PFSK-1 (cell line): ENCODE measurements around the gene NEK11.

Experiments used
- FOXP2 ChIP-seq: optimal IDR thresholded peaks from 2 replicates; pipeline ENCODE3; 2011; ENCODE audit warnings: borderline replicate concordance, control low read depth, inconsistent platforms; ENCODE audit not compliant: insufficient read depth; ENCODE audit errors: extremely low read length, extremely low read depth
- POLR2AphosphoS5 ChIP-seq: IDR thresholded peaks from 2 replicates; pipeline ENCODE4 v1.6.1; 2012; ENCODE audit warnings: low read depth, mild to moderate bottlenecking, control low read depth, low read length, moderate library complexity
- SIN3A ChIP-seq: IDR thresholded peaks from 2 replicates; pipeline ENCODE4 v1.6.1; 2012; ENCODE audit warnings: mild to moderate bottlenecking, low read length, moderate library complexity, borderline replicate concordance; ENCODE audit not compliant: insufficient read depth
- TAF1 ChIP-seq: IDR thresholded peaks from 2 replicates; pipeline ENCODE4 v1.6.1; 2012; ENCODE audit warnings: low read length, control low read depth, borderline replicate concordance; ENCODE audit not compliant: insufficient read depth
- TF ChIP-seq, protein P1 (sequence below), 2 experiments: IDR thresholded peaks; 2 replicates each; pipeline versions ENCODE4 v1.6.1 to v1.8.0; 2011 to 2012; ENCODE audit warnings: low read depth in 2 of 2, low read length in 2 of 2, control low read depth in 1 of 2, inconsistent platforms in 1 of 2, mild to moderate bottlenecking in 1 of 2, moderate library complexity in 1 of 2; ENCODE audit not compliant: insufficient read depth in 1 of 2

Gene NEK11

DNA sequence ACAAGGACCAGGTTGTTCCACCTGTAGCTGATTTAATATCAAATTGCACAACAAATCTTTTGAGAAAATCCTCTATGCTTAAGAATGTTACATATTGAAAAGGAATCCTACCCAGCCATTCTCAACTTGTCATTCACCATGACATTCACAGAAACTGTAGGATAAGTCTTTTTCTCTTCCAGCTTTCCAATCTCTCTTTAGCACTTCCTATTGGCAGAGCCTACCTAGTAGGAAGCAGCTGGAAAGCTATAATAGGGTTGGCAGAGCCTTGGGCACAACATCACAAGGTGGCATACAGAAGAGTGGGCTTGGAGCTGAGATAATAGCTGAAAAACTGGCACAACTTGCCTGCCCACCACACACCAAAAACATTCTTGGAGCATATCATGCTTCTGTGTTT lies 287.6 kb downstream of the NEK11 start:
- TF ChIP-seq TAF1, result no peak
- TF ChIP-seq FOXP2, result no peak
- TF ChIP-seq, protein P1, sequence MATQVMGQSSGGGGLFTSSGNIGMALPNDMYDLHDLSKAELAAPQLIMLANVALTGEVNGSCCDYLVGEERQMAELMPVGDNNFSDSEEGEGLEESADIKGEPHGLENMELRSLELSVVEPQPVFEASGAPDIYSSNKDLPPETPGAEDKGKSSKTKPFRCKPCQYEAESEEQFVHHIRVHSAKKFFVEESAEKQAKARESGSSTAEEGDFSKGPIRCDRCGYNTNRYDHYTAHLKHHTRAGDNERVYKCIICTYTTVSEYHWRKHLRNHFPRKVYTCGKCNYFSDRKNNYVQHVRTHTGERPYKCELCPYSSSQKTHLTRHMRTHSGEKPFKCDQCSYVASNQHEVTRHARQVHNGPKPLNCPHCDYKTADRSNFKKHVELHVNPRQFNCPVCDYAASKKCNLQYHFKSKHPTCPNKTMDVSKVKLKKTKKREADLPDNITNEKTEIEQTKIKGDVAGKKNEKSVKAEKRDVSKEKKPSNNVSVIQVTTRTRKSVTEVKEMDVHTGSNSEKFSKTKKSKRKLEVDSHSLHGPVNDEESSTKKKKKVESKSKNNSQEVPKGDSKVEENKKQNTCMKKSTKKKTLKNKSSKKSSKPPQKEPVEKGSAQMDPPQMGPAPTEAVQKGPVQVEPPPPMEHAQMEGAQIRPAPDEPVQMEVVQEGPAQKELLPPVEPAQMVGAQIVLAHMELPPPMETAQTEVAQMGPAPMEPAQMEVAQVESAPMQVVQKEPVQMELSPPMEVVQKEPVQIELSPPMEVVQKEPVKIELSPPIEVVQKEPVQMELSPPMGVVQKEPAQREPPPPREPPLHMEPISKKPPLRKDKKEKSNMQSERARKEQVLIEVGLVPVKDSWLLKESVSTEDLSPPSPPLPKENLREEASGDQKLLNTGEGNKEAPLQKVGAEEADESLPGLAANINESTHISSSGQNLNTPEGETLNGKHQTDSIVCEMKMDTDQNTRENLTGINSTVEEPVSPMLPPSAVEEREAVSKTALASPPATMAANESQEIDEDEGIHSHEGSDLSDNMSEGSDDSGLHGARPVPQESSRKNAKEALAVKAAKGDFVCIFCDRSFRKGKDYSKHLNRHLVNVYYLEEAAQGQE (IDR thresholded peaks at IDR 0.05; ENCODE audit: insufficient read depth in 1 of 2, low read depth in 2 of 2, low read length in 2 of 2), result no peak
- TF ChIP-seq SIN3A, result no peak
- no peak for TF ChIP-seq POLR2AphosphoS5

DNA sequence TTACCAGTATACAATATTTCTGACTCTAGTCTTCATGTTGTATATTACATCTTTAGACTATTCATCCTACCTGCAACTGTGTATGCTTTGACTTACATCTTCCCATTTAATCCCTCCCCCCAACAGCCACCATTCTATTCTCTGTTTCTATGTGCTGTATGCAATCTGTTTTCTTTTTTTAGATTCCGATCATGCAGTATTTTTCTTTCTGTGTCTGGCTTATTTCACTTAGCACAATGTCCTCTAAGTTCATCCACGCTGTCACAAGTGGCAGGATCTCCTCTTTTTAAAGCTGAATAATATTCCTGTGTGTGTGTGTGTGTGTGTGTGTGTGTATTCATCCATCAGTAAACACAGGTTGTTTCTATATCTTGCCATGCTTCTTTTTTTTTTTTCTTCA lies 288.5 kb downstream of the NEK11 start:
- TF ChIP-seq, protein P1 (IDR thresholded peaks at IDR 0.05; ENCODE audit: insufficient read depth in 1 of 2, low read depth in 2 of 2, low read length in 2 of 2), result no peak
- TF ChIP-seq POLR2AphosphoS5 (no peak), TAF1 (no peak)

GRCh38 chr3:131317667-131318066 lies 291.0 kb downstream of the NEK11 start:
- no peak for TF ChIP-seq SIN3A
- no peak for TF ChIP-seq POLR2AphosphoS5
- no peak for TF ChIP-seq TAF1
- no peak for TF ChIP-seq FOXP2
- TF ChIP-seq, protein P1 (IDR thresholded peaks at IDR 0.05; ENCODE audit: insufficient read depth in 1 of 2, low read depth in 2 of 2, low read length in 2 of 2), result no peak

- TF ChIP-seq TAF1, result no peak
- no peak for TF ChIP-seq POLR2AphosphoS5
- TF ChIP-seq SIN3A, result no peak
- TF ChIP-seq FOXP2, result no peak
- TF ChIP-seq, protein P1 (IDR thresholded peaks at IDR 0.05; ENCODE audit: insufficient read depth in 1 of 2, low read depth in 2 of 2, low read length in 2 of 2), result no peak
Observed at GRCh38 chr3:131323014-131323413, 296.3 kb downstream of the NEK11 start.

- no peak for TF ChIP-seq FOXP2
- TF ChIP-seq, protein P1 (IDR thresholded peaks at IDR 0.05; ENCODE audit: insufficient read depth in 1 of 2, low read depth in 2 of 2, low read length in 2 of 2), result no peak
- no peak for TF ChIP-seq POLR2AphosphoS5
- no peak for TF ChIP-seq TAF1
- TF ChIP-seq SIN3A, result no peak
Observed at GRCh38 chr3:131323792-131324191, 297.1 kb downstream of the NEK11 start.
